Measurements from ENCODE around the gene KLK15.
A peak's percentile ranks its signal among the peaks of the same experiment; 100 is the strongest.

The KLK15 gene

DNA sequence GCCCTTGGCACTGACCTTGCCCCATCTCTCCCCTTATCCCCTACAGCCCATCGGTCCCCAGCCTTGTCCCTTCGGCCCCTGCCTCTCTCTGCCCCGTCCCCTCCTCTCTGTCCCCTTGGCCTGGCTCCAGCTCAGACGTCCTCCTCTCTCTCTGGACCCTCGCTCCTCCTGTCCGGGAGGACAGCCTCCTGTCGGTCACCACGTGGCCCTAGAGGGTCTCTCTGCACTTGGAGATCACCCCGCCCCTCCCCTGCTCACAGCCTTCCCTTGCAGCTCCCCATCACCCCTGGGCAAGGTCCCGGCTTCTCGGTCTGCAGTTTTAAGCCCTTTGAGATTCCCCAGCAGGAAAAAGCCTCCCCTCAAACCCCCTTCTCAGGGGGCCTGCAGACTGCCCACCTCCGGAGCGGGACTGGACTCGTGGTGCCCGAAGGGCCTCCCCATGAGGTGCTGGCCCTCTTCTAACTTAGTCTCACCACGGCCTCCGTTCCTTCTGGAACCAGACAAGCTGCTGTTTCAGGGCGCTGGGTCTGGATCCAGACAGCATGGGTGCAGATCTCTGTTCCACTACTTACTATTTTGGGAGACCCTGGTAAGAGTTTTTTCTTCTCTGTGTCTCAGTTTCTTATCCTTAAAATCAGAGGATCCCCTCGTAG is 3.3 kb upstream of the KLK15 start:
- DNase-seq = no peak

DNA sequence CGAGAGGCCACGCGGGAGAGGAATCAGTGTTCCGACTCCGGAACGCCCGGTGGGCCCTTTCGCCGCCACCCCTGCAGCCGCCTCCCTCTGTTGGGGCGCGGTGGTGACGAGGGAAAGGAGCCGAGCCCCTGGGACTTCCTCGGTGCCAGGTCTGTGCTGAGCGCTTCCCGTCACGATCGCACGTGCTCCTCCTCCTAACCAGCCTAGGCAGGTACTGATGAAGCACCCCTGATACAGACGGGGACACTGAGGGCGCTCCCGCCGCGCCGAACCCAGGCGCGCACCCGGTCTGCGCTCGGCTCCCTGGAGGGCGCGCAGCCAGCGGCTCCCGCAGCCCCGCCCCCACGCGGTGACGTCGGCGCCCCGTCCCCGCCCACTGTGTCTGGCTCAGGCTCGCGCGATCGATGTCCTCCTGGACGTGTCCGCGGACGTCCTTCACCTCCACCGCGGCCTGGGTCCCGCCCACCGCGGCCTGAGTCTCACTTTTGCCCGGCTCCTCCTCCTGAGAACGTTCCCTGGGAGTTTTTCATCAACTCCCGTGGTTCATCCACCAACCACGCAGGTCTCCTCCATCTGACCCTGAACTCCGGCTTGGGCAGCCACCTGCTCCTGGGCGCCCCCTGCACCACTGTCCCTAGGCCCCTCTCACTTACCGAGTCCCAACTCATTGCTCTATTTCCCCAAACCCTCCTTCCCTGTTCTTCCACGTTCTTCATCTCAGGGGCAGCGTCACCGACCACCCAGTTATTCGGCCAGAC is 2.6 kb upstream of the KLK15 start:
- TF ChIP-seq GATA1 (IDR thresholded peaks at IDR 0.05; ENCODE audit: low read depth, low read length) = no peak
- no peak for TF ChIP-seq POLR2A (IDR thresholded peaks at IDR 0.05; ENCODE audit: low read length)
- peak; percentile 73 to 87 for DNase-seq

More for the DNA sequence above, 3.3 kb upstream of the KLK15 start:
- TF ChIP-seq GATA1 (IDR thresholded peaks at IDR 0.05; ENCODE audit: low read depth, low read length) (no peak), POLR2A (IDR thresholded peaks at IDR 0.05; ENCODE audit: low read length) (no peak)

DNA sequence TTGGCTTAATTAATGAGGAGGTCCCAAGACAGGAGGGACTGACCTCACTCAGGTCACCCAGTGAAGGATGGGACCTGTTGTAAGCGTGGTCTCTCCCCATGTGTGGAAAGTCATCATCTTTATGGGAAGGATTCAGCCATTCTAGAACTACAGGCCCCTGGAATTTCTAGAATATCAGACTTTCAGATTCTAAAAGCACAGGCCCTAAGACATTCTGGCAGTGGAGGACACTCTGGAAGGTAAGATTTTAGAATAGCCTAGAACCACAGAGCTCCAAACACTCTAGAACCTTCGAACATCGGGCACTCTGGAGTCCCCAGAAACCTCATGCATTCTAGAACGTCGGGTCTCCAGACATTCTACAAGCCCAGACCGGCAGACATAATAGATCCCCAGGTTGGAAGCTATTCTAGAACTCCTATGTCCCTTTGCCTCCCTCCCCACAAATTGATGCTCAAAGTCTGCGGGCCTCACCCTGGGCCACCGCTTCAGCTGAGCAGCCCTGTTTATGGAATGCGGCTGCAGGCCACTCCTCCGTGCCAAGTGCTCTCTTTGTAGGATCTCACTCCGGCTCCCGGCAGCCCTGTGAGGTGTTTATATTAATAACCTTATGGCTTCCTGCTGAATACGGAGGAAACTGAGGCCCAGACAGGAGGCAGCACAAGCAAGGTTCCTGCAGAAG is 1.9 kb upstream of the KLK15 start:
- TF ChIP-seq POLR2A (IDR thresholded peaks at IDR 0.05; ENCODE audit: low read length) = no peak
- TF ChIP-seq GATA1 (IDR thresholded peaks at IDR 0.05; ENCODE audit: low read depth, low read length) = no peak
- no peak for DNase-seq

DNA sequence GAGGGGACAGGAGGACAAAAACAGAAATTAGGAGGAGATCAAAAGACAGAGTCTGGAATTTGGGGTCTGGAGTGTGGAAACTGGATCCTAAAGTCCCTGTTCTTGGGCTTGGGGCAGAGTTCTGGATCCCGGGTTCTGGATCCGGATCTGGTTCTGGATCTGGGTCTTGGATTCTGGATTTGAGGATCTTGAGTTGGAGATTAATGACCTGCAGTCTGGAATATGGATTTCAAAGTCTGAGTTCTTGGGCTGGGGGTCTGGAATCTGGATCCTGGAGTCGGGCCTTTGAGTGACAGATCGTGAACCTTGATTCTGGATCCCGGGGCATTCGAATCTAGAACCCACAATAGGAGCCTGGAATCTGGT is 411 bp upstream of the KLK15 start:
- TF ChIP-seq GATA1 (IDR thresholded peaks at IDR 0.05; ENCODE audit: low read depth, low read length) = no peak
- no peak for TF ChIP-seq POLR2A (IDR thresholded peaks at IDR 0.05; ENCODE audit: low read length)
- DNase-seq = no peak

DNA sequence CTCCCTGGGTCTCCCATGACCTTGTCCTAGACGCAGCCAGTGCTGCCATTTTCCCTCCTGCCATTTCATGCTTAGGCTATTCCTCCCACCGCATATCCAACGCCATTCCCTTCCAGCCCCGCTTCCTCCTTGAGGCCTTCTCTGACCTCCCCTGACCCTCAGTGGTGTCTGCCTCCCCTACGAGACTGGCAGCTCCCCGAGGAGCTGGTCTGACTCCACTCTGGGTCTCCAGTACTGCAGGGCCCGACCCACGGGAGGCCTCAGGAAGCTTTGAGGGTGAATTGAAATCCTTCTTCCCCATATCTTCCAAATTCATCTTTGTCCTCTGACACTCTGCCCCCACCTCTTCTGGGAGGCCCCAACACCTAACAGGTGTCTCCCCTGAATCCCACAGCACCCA is 708 bp downstream of the KLK15 start:
- TF ChIP-seq GATA1 (IDR thresholded peaks at IDR 0.05; ENCODE audit: low read depth, low read length) = no peak
- no peak for TF ChIP-seq POLR2A (IDR thresholded peaks at IDR 0.05; ENCODE audit: low read length)
- no peak for DNase-seq

DNA sequence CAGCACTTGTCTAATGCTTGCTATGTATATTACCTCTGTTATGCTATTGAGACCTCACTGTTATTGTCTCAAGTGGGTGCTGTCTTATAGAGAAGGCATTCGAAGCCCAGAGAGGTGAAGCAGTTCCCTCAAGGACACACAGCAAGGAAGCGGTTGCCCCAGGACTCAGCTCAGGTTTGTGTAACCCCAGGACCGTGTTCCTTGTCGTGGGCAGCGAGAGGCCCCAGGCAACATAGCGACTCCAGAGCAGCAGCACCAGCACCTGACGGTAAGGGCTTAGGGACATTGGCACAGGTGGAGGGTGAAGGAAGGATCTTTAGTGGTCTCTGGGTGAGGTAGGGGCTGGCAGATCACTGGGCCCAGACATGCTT is 2.4 kb downstream of the KLK15 start:
- DNase-seq = no peak

DNA sequence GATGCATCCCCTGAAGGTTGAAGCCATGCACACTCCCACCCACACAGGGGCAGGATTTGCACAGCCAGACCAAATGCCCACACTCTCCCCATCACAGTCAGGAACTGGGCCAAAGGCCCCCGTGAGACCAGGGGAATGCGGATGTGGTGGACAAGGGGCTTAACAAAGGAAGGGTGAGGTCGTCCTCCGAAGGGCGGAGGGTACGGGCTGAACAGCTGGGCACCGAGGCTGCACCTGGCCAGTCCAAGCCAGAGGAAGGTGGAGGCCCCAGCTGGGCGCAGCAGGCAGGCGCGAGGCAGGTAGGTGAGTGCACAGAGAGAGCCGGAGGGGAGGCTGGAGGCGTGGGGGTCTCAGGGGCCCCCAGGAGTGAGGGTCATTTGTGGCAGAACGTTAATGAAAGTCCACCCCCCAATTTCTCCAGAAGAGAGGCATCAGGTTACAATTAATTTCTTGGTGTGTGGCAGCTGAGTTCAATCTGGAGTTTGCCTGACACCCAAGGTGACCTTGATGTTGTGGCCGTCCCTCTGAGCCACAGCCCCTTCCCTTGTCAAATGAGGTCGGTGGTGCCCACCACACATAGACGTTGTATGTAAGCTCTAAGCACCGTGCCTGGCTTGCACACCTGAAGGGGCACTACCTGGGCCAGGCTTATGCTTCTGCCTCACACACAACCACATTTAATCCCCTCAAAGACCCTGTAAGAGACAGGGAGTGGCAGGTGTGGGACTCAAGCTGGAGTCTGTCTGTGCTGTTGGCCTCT is 2.9 kb downstream of the KLK15 start:
- no peak for TF ChIP-seq GATA1 (IDR thresholded peaks at IDR 0.05; ENCODE audit: low read depth, low read length)
- TF ChIP-seq POLR2A (IDR thresholded peaks at IDR 0.05; ENCODE audit: low read length) = no peak
- DNase-seq = no peak

More for the DNA sequence above, 2.4 kb downstream of the KLK15 start:
- no peak for TF ChIP-seq POLR2A (IDR thresholded peaks at IDR 0.05; ENCODE audit: low read length)
- TF ChIP-seq GATA1 (IDR thresholded peaks at IDR 0.05; ENCODE audit: low read depth, low read length) = no peak

DNA sequence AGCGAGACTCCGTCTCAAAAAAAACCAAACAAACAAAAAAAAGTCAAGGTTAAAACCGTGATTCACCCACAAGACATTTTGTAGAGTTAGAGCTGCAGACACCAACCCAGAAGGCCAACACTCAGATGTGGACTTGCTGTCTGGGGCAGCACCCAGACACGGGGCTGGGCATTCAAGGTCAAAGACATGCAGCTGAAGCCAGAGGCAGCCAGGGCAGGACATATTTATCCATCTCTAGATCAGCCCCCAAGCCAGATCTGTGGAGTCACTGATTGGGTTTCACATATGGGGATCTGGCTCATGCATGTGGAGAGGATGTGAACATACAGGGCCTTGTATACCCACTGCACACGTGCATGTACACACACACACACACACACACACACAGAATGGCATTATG is 3.6 kb downstream of the KLK15 start:
- TF ChIP-seq POLR2A (IDR thresholded peaks at IDR 0.05; ENCODE audit: low read length) = no peak
- no peak for TF ChIP-seq GATA1 (IDR thresholded peaks at IDR 0.05; ENCODE audit: low read depth, low read length)
- no peak for DNase-seq

DNA sequence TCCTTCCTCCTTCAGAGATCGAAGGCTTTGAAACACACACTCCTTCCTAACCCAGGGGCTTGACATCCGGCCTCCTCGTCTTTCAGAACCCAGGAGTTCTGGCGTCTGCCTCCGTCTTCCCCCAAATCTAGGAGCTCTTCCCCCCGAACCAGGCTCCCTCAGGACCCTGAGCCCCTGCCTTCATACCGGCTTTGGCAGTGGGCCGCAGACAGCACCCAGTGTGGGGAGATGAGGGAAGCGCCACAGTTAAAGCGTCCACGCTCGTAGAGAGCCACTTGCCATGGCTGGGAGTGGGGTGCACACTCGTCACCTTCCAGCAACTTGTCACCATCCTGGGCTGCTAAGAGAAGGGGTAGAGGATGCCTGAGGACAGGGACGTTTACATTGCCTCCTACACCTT is 5.9 kb downstream of the KLK15 start:
- no peak for DNase-seq
- no peak for TF ChIP-seq POLR2A (IDR thresholded peaks at IDR 0.05; ENCODE audit: low read length)
- no peak for TF ChIP-seq GATA1 (IDR thresholded peaks at IDR 0.05; ENCODE audit: low read depth, low read length)

DNA sequence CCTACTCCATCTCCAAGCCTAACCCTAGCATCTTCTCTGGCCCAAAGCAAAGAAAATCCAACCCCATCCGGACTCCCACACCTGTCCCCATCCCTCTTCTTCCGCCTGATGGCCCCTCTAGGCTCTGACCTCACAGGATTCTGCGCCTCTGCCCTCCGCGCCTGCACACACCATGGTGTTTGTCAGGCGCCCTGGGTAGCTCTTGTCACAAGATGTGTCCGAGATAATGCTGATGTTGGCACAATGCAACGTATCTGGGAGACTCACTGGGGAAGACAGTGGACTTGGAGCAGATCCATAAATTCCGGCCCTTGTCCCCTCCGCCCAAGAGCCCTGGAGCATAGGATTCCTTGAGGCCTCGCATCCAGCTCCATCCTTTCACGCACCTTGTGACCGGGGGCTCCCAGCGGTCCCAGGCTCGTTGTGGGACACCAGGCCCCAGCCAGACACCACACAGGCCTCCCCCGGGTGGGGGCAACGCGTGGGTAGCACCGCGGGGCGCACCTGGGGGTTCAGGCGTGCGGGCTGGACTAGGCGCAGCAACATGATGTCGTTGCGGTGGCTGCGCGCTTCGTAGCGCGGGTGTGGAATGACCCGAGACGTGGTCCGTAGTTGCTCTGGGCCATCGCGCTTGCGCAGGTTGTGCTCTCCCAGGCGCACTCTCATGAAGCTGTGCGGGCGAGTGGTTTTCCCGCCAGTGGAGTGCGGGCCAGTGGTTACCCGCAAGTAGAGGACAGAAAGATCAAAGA is 6.7 kb downstream of the KLK15 start:
- TF ChIP-seq GATA1 (IDR thresholded peaks at IDR 0.05; ENCODE audit: low read depth, low read length) (no peak), POLR2A (IDR thresholded peaks at IDR 0.05; ENCODE audit: low read length) (no peak)
- no peak for DNase-seq

DNA sequence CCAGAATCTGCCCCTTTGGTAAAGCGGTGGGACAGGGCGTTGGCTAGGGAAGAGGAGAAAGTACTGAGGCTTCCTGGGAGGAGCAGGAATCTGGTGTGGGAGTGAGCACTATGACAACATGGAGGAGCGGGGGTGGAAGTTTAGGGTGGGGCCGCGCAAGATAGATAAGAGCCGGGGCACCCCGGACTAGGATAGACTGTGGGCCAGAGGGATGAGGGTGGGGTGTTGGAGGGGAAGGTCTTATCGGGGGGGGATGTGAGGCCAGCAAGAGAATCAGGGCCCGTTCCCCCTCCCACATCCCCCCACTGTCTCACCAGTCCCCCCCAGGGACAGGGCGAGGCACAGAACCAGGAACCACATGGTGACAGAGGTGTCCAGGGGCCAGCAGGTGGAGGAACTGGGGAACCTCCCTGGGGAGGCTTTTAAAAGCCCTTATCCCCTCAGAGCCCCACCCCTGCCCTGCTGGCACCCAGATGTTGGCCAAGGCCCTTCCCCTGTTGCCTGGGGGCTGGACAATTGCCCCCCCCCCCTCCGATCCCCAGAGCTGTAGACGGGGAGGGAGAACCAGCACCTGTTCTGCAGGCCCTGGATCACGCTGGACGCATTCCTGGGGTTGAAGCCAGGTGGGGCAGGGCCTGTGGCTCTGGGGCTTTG is 9.9 kb downstream of the KLK15 start, which contains the start of gene KLK1:
KLK1 (minus strand) TSS at position 399 of the 654 bp plus-strand sequence; CDS start at position 360, 39 bp downstream.
- DNase-seq = no peak
- no peak for TF ChIP-seq POLR2A (IDR thresholded peaks at IDR 0.05; ENCODE audit: low read length)

DNA sequence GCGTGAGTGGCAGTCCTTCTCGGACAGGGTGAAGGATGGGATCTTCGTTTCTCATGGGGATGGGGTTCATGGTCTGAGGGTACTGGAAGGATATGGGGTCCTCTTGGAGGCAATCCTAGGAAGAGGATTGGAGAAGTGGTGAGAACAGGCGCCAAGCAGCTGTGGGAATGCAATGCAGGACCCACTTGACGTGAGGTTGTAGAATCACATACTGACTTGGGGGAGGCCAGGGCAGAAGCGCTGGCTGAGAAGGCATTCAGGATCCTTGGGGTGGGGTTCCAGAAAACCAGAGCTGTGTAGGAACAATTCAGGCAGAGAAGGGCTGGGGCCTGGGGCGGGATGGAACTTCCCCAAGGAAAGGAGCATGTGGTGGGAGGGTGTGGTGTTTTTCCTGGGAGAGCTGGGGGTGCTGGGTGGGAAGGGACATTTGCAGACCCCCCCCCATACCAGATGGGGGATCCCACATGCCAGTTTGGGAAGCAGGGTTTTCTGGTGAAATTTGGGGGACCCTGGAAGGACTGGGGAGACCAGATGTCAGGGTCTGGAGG is 10.6 kb downstream of the KLK15 start:
- TF ChIP-seq GATA1 (IDR thresholded peaks at IDR 0.05; ENCODE audit: low read depth, low read length) (no peak), POLR2A (IDR thresholded peaks at IDR 0.05; ENCODE audit: low read length) (no peak)
- DNase-seq = no peak

Data from erythroblast (primary cell).